HEK293T (cell line): ENCODE data around the gene FAAP20.

Experiments used
- CTCF ChIA-PET: fragments of 350-600 bp; formaldehyde crosslinking; extraction: SDS; loops from one replicate; lab custom pipeline; 2021; ENCODE audit warnings: antibody characterized with exemption, inconsistent platforms; lab: Yijun Ruan, JAX
- POLR2A ChIA-PET: fragments of 350-600 bp; formaldehyde crosslinking; extraction: SDS; loops from one replicate; lab custom pipeline; 2020; ENCODE audit warnings: antibody characterized with exemption, inconsistent platforms; lab: Yijun Ruan, JAX
- DNase-seq: peaks from one replicate; pipeline ENCODE4 v3.0.0; 2012; ENCODE audit warnings: mixed read lengths; ENCODE audit errors: extremely low spot score
- ARNT ChIP-seq: fragments of 450-650 bp; IDR thresholded peaks from 2 replicates; pipeline ENCODE4 v1.6.1; 2017; ENCODE audit warnings: mild to moderate bottlenecking
- BHLHE40 ChIP-seq: fragments of 450-650 bp; IDR thresholded peaks from 2 replicates; pipeline ENCODE4 v1.6.1; 2016; ENCODE audit warnings: mild to moderate bottlenecking, moderate library complexity, borderline replicate concordance
- ELF4 ChIP-seq: fragments of 450-650 bp; IDR thresholded peaks from 2 replicates; pipeline ENCODE4 v1.6.1; 2017; ENCODE audit warnings: antibody characterized with exemption
- FOXA1 ChIP-seq: fragments of 450-650 bp; IDR thresholded peaks from 2 replicates; pipeline ENCODE4 v1.6.1; 2016; ENCODE audit warnings: mild to moderate bottlenecking
- FOXK2 ChIP-seq: fragments of 450-650 bp; IDR thresholded peaks from 2 replicates; pipeline ENCODE4 v1.6.1; 2016; ENCODE audit warnings: mild to moderate bottlenecking
- FOXM1 ChIP-seq: fragments of 450-650 bp; IDR thresholded peaks from 2 replicates; pipeline ENCODE4 v1.6.1; 2017; ENCODE audit warnings: mild to moderate bottlenecking, borderline replicate concordance
- HDGF ChIP-seq: fragments of 450-650 bp; IDR thresholded peaks from 2 replicates; pipeline ENCODE4 v1.6.1; 2017; ENCODE audit warnings: antibody characterized with exemption, borderline replicate concordance
- L3MBTL2 ChIP-seq: fragments of 450-650 bp; conservative IDR thresholded peaks from 2 replicates; pipeline ENCODE4 v1.6.1; 2016; ENCODE audit warnings: mild to moderate bottlenecking
- LEF1 ChIP-seq: fragments of 450-650 bp; IDR thresholded peaks from 2 replicates; pipeline ENCODE4 v1.6.1; 2017; ENCODE audit warnings: mild to moderate bottlenecking, borderline replicate concordance
- NFRKB ChIP-seq: fragments of 450-650 bp; IDR thresholded peaks from 2 replicates; pipeline ENCODE4 v1.6.1; 2016; ENCODE audit warnings: mild to moderate bottlenecking, moderate library complexity
- SP1 ChIP-seq: fragments of 450-650 bp; IDR thresholded peaks from 2 replicates; pipeline ENCODE4 v1.6.1; 2017
- SUZ12 ChIP-seq: fragments of 450-650 bp; IDR thresholded peaks from 2 replicates; pipeline ENCODE4 v1.6.1; 2016; ENCODE audit warnings: mild to moderate bottlenecking
- TARDBP ChIP-seq: fragments of 450-650 bp; IDR thresholded peaks from 2 replicates; pipeline ENCODE4 v1.6.1; 2016
- ZNF384 ChIP-seq: fragments of 450-650 bp; IDR thresholded peaks from 2 replicates; pipeline ENCODE4 v1.6.1; 2016
- TF ChIP-seq, protein P1 (sequence below): fragments of 450-650 bp; IDR thresholded peaks from 2 replicates; pipeline ENCODE4 v1.6.1; 2016

Gene FAAP20

DNA sequence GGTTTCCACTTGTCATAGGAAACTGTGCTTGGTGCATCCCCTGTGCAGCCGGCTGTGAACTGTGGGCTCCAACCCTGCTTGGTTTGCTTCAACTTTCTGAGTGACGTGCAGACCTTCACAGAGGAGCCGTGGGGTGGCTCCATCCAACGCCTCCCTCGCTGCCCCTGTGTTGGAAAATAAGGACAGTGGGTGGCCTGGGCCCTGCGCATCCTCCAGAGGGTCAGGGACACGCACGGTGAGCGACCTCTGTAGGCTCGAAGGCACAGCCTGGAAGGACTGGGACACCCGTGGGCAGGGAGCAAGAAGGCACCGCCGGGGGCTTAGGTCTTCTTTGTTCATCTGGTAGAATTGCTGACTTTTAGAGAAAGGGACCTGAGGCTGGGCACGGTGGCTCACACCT lies 6.5 kb upstream of the FAAP20 start:
- ChIA-PET CTCF (no interaction called here), POLR2A (interaction anchor here (2.5 kb wide), 1 partner anchor 27 kb away, joined by 21 read pairs; no protein-coding TSS in a partner anchor)
- TF ChIP-seq SP1: no peak
- no peak for TF ChIP-seq NFRKB
- TF ChIP-seq L3MBTL2: no peak
- no peak for DNase-seq

DNA sequence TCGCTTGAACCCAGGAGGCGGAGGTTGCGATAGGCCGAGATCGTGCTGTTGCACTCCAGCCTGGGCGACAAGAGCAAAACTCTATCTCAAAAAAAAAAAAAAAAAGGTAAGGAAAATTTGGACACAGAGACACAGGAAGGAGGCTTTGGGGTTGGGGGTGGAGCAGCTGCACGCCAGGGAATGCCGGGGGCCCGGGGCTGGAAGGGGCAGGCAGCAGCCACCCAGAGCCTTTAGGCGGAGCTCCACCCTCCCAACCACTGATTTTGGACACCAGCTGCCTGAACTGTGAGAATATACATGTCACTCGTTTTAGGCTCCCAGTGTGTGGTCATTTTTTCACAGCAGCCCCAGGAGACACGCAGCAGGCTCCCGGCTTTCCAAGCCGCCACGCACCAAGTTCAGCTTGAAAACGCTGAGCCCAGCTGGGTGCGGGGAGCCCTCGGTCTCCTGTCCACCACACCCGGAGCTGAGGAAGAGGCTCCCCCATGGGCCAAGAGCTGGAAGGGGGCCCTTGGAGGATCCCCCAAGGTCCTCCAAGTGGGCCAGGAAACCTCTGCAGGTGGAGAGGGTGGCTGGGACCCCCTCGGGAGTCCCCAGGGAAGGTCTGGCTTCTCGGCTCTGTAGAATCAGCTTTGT lies 5.9 kb upstream of the FAAP20 start:
- no peak for TF ChIP-seq ARNT
- TF ChIP-seq ZNF384: no peak
- no peak for TF ChIP-seq SUZ12
- TF ChIP-seq HDGF: no peak
- TF ChIP-seq L3MBTL2: no peak
- no peak for TF ChIP-seq SP1
- no peak for TF ChIP-seq TARDBP
- no peak for TF ChIP-seq FOXM1
- TF ChIP-seq NFRKB: no peak
- TF ChIP-seq FOXK2: no peak
- TF ChIP-seq BHLHE40: no peak
- TF ChIP-seq FOXA1: no peak
- TF ChIP-seq, protein P1, sequence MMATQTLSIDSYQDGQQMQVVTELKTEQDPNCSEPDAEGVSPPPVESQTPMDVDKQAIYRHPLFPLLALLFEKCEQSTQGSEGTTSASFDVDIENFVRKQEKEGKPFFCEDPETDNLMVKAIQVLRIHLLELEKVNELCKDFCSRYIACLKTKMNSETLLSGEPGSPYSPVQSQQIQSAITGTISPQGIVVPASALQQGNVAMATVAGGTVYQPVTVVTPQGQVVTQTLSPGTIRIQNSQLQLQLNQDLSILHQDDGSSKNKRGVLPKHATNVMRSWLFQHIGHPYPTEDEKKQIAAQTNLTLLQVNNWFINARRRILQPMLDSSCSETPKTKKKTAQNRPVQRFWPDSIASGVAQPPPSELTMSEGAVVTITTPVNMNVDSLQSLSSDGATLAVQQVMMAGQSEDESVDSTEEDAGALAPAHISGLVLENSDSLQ: no peak
- no peak for TF ChIP-seq ELF4
- DNase-seq: no peak
- POLR2A ChIA-PET: interaction anchor here (1.6 to 2.5 kb wide), 3 partner anchors 11 to 28 kb away, joined by 10 to 21 read pairs (median 13); no protein-coding TSS in a partner anchor
- CTCF ChIA-PET: interaction anchor here (0.7 to 1.5 kb wide), 2 partner anchors 11 to 29 kb away, joined by 4 to 7 read pairs; no protein-coding TSS in a partner anchor

DNA sequence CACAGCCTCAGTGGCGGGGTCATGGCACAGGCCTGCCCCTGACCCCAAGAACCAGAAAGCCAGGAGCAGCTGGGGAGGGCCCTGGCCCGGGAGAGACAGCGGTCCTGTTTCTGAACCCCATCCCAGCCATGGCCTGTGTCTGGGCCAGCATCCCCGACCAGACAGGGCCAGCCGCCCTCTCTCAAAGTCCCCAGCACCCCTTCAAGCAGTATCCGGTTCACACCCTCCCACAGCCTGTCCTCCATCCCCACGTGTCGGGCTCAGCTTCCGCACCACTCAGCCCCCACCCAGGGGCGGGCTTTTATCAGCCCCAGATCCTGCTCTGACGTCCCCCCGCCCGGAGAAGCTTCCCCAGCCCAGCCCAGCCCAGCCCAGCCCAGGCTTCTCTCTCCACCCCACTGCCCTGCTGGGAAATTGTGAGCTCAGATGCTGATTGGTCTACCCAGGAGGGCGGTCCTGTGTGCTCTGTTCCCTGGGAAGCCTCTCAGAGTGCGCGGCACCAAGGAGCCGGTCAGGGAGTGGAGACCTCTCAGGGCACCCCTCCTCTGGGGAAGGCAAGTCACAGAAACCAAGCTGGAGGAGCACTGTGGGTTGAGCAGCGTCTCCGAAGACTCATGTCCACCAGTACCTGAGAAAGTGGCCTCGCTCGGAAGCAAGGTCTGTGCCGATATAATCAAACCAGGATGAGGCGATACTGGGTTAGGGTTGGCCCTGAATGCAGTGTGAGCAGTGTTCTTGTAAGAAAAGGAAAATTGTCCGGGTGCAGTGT lies 4.7 kb upstream of the FAAP20 start:
- POLR2A ChIA-PET: interaction anchor here (0.6 to 2.5 kb wide), 18 partner anchors 9 to 439 kb away, joined by 3 to 21 read pairs (median 4); partner anchors contain the start of genes MORN1 and RER1
- TF ChIP-seq HDGF (peak; percentile 88; the same call in 1 of the 2 replicates), FOXM1 (no peak), TARDBP (no peak), ZNF384 (no peak), L3MBTL2 (peak; percentile 34; the same call in 1 of the 2 replicates), SUZ12 (no peak)
- DNase-seq: peak; percentile 76
- CTCF ChIA-PET: interaction anchor here (0.5 to 1.5 kb wide), 5 partner anchors 25 to 898 kb away, joined by 3 to 12 read pairs (median 4); no protein-coding TSS in a partner anchor

DNA sequence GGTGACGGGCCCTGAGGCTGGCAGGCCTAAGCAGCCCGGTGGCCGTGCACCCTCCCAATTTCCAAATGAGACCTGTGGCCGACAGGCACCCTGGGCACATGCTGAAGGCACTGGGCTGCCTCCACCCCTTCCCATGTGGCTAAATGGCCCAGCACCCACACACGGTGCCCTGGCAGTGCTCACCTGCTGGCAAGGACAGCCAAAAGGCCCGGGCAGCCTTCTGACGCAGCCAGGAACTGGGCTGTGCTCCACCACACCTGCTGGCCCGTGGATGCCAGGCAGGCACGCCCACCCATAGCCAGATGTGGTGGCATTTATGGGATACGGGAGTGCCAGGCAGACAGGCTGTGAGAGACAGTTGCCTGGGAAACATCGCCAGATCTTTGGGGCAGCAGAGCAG lies 4.0 kb upstream of the FAAP20 start:
- TF ChIP-seq, protein P1: no peak
- no peak for TF ChIP-seq HDGF
- TF ChIP-seq LEF1: no peak
- DNase-seq: no peak
- CTCF ChIA-PET: interaction anchor here (0.5 to 1.2 kb wide), 4 partner anchors 24 to 898 kb away, joined by 3 to 12 read pairs (median 4); no protein-coding TSS in a partner anchor
- POLR2A ChIA-PET: interaction anchor here (0.6 to 2.5 kb wide), 18 partner anchors 9 to 439 kb away, joined by 3 to 21 read pairs (median 4); partner anchors contain the start of genes MORN1 and RER1

DNA sequence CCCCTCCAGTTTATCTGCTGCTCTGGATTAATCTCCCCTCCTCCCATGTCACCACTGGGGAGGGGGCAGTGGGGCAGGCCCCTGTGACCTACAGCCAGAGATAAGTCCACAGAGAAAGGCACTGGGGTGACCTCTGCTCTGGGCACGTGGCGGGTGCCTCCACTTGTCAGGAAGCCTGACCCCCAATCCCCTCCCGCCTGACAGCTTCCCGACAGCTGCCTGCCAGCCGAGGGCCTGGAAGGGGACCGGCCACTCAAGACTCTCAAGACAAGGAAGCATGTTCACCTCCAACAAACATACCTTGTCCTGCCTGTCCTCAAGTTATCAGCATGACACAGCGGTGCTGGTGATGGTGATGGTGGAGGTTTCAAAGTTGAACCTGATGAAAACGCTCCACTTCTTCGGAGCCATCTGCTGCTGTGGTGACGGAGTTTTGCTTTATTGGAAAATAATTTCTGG lies 3.2 kb upstream of the FAAP20 start:
- no peak for DNase-seq
- CTCF ChIA-PET: no interaction called here
- POLR2A ChIA-PET: interaction anchor here (0.9 kb wide), 1 partner anchor 53 kb away, joined by 4 read pairs; no protein-coding TSS in a partner anchor
- TF ChIP-seq HDGF (no peak), SUZ12 (no peak), TARDBP (no peak), L3MBTL2 (no peak), ARNT (no peak), FOXA1 (no peak), ELF4 (no peak), FOXK2 (no peak), NFRKB (no peak), LEF1 (no peak), BHLHE40 (no peak), ZNF384 (no peak), FOXM1 (no peak), SP1 (no peak)
- TF ChIP-seq, protein P1: no peak
